ENCODE results near the gene PRKCG.

PRKCG gene

DNA sequence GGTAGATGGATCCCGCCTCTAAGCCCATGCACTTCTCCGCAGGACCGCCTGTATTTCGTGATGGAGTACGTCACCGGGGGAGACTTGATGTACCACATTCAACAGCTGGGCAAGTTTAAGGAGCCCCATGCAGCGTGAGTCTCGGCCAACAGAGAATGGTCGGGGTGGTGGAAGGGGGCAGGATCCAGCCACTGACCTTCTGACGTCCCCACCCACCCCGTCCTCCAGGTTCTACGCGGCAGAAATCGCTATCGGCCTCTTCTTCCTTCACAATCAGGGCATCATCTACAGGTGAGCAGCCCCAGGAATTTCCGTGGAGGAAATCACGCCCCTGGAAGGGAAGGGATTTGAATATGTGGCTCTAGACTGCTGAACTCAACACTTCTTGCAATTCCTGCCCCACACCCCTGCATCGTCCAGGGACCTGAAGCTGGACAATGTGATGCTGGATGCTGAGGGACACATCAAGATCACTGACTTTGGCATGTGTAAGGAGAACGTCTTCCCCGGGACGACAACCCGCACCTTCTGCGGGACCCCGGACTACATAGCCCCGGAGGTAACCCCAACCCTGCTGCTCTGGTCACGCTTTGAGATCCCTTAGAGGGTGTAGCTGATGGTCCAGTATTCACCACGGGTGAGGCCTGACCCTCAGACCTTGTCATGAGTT is 18.3 kb downstream of the PRKCG start:
- DNase-seq, result no peak

- DNase-seq, result no peak
Observed at GRCh38 chr19:53903055-53903680, 21.2 kb downstream of the PRKCG start.

- no peak for DNase-seq
Observed at GRCh38 chr19:53904909-53905308, 22.9 kb downstream of the PRKCG start.

- DNase-seq, result no peak
Observed at GRCh38 chr19:53905787-53906186, 23.8 kb downstream of the PRKCG start.

DNA sequence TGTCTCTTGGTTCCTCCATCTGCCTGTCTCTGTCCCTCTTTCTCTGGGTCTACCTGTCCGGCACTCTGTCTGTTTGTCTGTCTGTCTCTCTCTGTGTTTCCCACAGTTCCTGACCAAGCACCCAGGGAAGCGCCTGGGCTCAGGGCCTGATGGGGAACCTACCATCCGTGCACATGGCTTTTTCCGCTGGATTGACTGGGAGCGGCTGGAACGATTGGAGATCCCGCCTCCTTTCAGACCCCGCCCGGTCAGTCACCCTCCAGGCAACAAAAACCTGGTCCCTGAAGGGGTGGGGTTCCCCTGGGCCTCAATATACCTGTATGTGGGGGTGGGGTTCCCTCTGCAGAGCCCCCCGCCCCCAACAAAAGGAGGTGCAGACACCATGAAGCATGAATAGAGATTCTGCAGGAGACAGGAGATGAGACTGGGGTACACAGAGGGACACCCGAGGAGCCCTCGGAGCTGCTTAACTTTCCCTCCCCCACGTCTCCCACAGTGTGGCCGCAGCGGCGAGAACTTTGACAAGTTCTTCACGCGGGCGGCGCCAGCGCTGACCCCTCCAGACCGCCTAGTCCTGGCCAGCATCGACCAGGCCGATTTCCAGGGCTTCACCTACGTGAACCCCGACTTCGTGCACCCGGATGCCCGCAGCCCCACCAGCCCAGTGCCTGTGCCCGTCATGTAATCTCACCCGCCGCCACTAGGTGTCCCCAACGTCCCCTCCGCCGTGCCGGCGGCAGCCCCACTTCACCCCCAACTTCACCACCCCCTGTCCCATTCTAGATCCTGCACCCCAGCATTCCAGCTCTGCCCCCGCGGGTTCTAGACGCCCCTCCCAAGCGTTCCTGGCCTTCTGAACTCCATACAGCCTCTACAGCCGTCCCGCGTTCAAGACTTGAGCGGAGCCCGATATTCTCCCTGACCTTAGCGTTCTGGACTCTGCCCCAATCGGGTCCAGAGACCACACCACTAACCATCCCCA is 24.5 kb downstream of the PRKCG start:
- DNase-seq, result peak; percentile 54

- no peak for DNase-seq
Observed at GRCh38 chr19:53907193-53907581, 25.2 kb downstream of the PRKCG start.

DNA sequence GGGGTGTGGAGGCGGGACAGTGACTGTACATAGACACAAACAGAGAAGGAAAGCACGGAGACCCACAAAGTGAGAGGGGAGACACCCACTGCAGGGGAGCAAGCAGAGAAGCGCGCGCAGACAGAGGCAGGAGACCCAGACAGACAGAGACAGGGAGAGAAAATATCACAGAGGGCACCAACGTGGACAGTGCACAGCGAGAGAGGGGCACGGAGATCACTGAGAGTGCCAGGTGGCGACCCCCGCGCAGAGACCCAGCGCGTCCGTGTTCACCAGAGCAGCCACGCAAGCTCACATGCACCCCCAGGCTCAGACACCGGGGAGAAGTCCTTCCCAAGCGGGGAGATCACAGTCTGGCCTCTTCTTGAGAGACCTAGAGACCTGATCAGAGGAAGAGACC is 25.7 kb downstream of the PRKCG start:
- no peak for DNase-seq

DNA sequence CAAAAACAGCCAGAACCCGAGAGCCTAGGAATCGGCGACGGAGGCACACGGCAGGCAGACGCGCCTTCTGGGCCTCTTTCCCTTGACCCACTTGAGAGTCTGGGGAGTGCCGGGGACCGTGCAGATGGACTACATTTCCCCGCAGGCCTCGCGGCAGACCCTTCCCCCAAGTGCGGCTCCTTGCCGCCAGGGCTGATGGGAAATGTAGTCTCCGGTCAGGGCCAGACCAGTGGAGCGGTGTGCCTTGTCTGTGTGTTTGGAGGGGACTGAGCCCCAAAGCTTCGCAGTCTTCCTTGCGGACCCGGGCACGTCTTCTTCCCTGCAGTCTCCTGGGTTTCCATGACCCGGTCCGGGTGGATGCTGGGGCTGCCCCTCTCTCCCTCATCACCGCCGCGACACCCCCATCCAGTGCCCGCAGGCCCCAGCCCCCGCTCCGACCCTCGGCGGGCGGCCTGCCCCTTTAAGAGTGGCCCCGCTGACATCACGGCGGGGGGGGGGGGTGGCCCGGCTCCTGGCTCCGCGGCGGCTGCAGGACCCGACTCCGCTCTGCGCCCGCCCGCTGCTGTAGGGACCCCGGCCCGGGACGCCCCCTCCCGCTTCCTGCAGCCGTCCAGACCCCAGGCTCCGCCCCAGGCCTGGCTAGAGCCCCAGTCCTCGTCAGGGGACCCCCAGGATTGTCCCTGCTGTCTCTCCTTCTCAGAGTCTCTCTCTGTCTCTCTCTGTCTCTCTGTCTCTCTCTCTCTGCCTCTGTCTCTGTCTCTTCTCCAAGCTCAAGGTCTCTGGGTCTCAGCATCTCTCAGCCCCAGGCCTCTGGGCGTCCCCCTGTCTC is 26.3 kb downstream of the PRKCG start:
- DNase-seq, result peak; percentile 15

GRCh38 chr19:53908935-53909415 is 27.0 kb downstream of the PRKCG start, which contains the start of gene CACNG7:
Gene CACNG7 (plus strand): TSS chr19:53909278. CDS start chr19:53912832, 3,554 bp downstream.
- no peak for DNase-seq

DNA sequence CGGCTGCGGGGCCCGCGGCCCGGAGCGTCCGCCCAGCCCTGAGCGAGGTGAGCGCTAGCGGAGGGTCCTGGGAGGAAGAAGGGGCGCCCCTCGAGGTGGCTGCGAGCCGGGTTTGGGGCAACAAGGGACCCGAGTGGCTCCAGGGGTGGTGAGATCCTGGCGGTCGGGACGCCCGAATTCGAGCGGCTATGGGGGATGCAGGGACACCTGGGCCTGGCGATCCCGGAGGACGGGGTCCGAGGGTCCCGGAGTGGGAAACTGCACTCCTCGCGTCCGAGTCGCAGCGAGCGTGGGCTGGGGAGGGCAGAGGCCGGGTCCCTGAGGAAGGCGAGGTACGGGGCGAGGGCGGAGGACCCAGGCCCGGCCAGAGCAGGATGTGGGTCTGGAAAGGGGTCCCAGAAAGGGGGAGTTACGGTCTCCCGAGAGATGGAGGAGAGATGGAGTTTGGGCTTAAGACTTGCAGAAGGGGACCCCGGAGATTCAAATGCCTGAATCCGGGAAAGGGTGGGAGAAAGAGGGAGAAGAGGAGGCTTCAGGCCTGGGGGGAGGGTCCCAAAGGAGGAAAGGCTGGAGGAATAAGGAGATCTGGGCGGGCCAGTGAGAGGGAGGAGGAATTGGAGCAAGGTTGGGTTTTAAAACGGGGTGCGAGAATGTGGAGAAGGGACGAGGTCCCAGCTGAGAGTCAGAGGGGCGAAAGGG is 27.6 kb downstream of the PRKCG start:
- DNase-seq, result no peak

GRCh38 chr19:53910170-53910518 is 28.1 kb downstream of the PRKCG start:
- no peak for DNase-seq

DNA sequence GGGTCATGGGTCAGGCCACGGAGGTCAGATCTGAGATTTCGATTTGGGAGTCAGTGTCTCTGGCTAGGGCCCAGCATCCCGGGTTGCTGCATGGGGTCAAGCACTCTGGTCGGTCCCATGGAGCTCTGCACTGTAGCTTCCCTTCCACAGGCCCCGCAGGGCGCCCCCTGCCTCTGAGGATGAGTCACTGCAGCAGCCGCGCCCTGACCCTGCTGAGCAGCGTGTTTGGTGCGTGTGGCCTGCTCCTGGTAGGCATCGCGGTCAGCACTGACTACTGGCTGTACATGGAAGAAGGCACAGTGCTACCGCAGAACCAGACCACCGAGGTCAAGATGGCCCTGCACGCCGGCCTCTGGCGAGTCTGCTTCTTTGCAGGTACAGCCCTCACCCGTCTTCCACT is 30.7 kb downstream of the PRKCG start:
- no peak for DNase-seq

DNA sequence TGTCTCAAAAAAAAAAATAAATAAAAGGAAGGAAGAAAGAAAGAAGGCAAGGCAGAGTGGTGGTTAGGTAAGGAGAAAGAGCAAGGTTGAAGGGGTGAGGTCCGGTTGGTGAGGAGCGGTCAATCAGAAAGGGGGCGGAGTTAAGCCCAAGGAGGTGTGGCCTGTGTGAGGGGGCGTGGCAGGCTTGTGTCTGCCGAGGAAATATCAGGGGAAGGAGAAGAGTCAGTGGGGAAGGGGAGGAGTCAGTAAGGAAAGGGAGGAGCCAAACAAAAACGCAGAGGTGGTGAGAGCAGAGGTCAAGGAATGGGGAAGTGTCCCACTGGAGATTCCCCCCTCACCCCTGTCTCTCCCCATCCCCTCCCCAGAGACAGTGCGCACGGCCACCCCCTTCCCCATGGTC is 33.0 kb downstream of the PRKCG start:
- no peak for DNase-seq

GRCh38 chr19:53916004-53916403 is 34.0 kb downstream of the PRKCG start:
- DNase-seq, result no peak

GRCh38 chr19:53917356-53917755 is 35.4 kb downstream of the PRKCG start:
- DNase-seq, result no peak

GRCh38 chr19:53927739-53928138 is 45.7 kb downstream of the PRKCG start:
- DNase-seq, result no peak

GRCh38 chr19:53936029-53936428 is 54.0 kb downstream of the PRKCG start:
- DNase-seq, result no peak

DNA sequence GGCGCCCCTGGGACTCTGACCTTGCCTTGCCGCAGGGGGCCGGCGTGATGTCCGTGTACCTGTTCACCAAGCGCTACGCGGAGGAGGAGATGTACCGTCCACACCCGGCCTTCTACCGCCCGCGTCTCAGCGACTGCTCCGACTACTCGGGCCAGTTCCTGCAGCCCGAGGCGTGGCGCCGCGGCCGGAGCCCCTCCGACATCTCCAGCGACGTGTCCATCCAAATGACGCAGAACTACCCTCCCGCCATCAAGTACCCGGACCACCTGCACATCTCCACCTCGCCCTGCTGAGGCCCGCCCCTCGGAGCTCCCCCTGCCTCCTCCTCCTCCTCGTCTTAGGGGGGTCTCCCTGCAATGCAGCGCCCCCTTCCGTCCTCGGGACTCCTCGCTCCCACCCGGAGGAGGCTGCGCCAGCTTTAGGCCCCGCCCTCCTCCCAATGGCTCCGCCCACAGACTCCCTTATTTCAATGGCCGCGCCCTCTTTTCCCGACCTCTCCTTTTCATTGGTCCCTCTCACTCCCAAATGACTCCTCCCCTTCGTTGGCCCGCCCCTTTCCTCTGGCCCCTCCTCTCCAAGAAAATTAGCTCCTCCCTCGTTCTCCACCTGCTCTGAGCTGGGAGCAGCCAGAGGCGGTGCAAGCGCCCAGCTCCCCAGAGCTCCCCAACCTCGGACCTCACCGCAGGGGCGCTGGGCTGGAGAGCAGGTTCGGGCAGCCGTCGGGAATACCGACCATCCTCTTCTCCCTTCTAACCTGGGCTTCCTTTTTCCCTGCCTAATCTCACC is 60.2 kb downstream of the PRKCG start:
- no peak for DNase-seq

GRCh38 chr19:53944416-53944815 is 62.4 kb downstream of the PRKCG start:
- no peak for DNase-seq

GRCh38 chr19:53944933-53945332 is 62.9 kb downstream of the PRKCG start:
- no peak for DNase-seq

DNA sequence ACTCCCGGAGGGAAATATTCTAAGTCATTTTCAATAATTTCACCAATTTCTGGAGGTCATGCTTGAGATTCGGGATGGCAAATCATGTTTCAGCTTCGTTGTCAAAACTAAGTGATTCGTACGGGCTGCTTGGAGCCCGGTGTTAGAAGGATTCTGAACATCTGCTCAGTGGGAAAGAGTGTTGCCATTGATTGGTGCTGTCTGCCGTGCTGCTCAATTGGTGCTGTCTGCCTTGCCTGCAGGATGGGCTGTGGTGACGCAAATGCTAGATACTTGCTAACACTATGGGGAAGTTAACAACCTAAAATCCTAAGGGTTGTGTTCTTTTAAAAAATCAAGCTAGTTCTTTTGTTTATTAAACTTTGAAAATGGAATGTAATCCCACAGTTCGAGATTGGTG is 63.4 kb downstream of the PRKCG start:
- DNase-seq, result no peak
